HG02852 (cell line): ENCODE data around the gene ZSWIM5.
"Not testable (repeated sequence)": the region's sequence is repeated elsewhere in the genome, so short reads cannot be mapped to it uniquely, and the experiment has no call there.

Experiments used
- ATAC-seq: cut with Tn5 transposase; IDR thresholded peaks from one replicate; pipeline ENCODE4 v1.9.1; 2021; ENCODE audit warnings: mild to moderate bottlenecking, moderate library complexity; ENCODE audit not compliant: unreplicated experiment

Gene ZSWIM5

GRCh38 chr1:45097944-45098343, 108.5 kb downstream of the ZSWIM5 start:
- ATAC-seq, result no peak

GRCh38 chr1:45097079-45097478, 109.3 kb downstream of the ZSWIM5 start:
- no peak for ATAC-seq

GRCh38 chr1:45095450-45095849, 111.0 kb downstream of the ZSWIM5 start:
- ATAC-seq, result no peak

GRCh38 chr1:45094371-45094770, 112.0 kb downstream of the ZSWIM5 start:
- not testable (repeated sequence) for ATAC-seq

- ATAC-seq, result no peak
Observed at GRCh38 chr1:45093334-45093733, 113.1 kb downstream of the ZSWIM5 start.

GRCh38 chr1:45089711-45090110, 116.7 kb downstream of the ZSWIM5 start:
- ATAC-seq, result no peak

- no peak for ATAC-seq
Observed at GRCh38 chr1:45084562-45084961, 121.8 kb downstream of the ZSWIM5 start.

GRCh38 chr1:45079533-45079932, 126.9 kb downstream of the ZSWIM5 start:
- no peak for ATAC-seq

- ATAC-seq, result not testable (repeated sequence)
Observed at GRCh38 chr1:45076959-45077358, 129.4 kb downstream of the ZSWIM5 start.

GRCh38 chr1:45071567-45071966, 134.8 kb downstream of the ZSWIM5 start:
- no peak for ATAC-seq

GRCh38 chr1:45067806-45068205, 138.6 kb downstream of the ZSWIM5 start:
- no peak for ATAC-seq

GRCh38 chr1:45065083-45065482, 141.3 kb downstream of the ZSWIM5 start:
- ATAC-seq, result no peak

GRCh38 chr1:45062463-45062862, 143.9 kb downstream of the ZSWIM5 start:
- ATAC-seq, result not testable (repeated sequence)

- ATAC-seq, result no peak
Observed at GRCh38 chr1:45059829-45060228, 146.6 kb downstream of the ZSWIM5 start.

- ATAC-seq, result no peak
Observed at GRCh38 chr1:45057542-45057941, 148.9 kb downstream of the ZSWIM5 start.

- no peak for ATAC-seq
Observed at GRCh38 chr1:45051005-45051772, 155.2 kb downstream of the ZSWIM5 start.

GRCh38 chr1:45047032-45047431, 159.4 kb downstream of the ZSWIM5 start:
- ATAC-seq, result no peak

GRCh38 chr1:45044916-45045315, 161.5 kb downstream of the ZSWIM5 start:
- no peak for ATAC-seq

- ATAC-seq, result no peak
Observed at GRCh38 chr1:45043094-45043493, 163.3 kb downstream of the ZSWIM5 start.

GRCh38 chr1:45040297-45040696, 166.1 kb downstream of the ZSWIM5 start:
- ATAC-seq, result no peak

- no peak for ATAC-seq
Observed at GRCh38 chr1:45038661-45039364, 167.6 kb downstream of the ZSWIM5 start.

- no peak for ATAC-seq
Observed at GRCh38 chr1:45038240-45038639, 168.2 kb downstream of the ZSWIM5 start.
